Effector CD4-positive, alpha-beta T cell (primary cell): ENCODE results near the gene CCNG2.

Experiments used
- DNase-seq: peaks from one replicate; pipeline ENCODE4 v3.0.0-alpha.2; 2020

CCNG2 gene

DNA sequence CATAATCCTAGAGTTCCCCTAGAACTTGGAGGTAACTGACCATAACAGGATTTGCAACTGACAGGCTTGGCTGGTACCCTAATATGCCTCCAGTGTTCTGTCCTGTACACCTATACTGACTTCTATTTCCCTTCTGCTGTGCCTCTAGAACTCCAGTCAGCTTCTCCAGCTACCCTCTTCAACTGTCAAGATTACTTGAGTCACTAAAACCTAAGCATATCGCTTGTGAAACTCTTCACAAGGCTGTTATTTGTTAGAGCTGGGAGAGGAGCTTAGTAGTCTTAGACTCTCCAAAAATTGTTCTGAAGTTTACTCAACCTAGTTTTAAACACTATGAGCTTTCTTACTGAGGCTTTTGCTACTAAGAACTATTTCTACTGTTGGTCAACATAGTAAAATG is 52.0 kb downstream of the CCNG2 start:
- no peak for DNase-seq

DNA sequence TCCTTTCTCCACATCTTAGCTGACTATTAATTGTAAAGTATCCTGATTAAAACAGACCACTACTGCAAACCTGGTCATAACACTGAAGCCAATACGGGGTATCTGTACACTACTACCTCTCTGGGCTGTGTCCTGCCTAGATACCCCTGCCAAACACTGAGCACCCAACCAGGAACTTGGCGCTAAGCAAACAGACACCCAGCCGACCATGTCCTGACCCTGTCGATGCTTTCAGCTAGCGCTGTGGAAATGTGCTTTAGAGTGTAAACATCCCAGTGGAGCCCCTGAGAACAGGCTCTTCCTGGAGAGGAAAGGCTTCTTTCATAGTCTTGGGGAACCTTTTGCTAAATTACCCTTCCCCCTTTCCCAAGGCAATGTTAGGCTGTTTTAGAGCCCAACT is 52.9 kb downstream of the CCNG2 start:
- DNase-seq = no peak

DNA sequence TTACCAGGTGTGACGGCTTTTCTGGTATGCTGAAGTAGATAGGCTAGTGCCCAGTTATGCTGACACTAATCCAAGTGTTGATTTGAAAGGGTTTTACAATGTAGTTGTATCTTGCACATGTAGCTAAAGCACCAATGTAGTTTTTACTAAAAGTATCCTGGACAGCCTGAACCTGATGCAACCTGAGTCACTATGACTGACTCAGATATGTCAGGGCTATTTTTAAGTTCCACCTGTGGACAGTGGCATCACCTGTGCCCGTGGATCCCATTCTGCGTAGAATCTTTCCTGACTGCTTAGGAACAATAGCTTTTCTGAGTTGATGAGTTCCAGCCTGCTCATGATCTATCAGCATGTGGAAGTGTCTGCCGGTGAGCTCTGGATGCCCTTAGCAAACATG is 58.1 kb downstream of the CCNG2 start:
- DNase-seq = no peak

DNA sequence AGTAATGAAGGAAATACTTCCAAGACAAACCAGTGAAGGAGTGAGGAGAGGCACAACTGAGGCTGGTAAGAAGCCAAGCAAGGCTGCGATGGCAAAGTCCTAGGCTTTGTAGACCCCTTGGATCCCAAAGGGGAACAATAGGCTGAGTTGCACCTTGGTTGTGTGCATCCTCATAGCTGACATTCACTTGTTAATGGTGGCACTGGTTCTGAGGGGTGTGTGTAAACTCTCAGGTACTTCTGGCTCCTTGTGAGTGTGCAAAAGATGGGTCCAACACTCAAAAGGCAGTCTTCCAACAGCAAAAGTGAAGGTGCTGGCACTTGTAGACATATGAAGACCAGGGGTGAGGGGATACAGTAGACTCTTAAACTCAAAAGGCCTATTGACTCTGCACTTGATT is 60.5 kb downstream of the CCNG2 start:
- no peak for DNase-seq

DNA sequence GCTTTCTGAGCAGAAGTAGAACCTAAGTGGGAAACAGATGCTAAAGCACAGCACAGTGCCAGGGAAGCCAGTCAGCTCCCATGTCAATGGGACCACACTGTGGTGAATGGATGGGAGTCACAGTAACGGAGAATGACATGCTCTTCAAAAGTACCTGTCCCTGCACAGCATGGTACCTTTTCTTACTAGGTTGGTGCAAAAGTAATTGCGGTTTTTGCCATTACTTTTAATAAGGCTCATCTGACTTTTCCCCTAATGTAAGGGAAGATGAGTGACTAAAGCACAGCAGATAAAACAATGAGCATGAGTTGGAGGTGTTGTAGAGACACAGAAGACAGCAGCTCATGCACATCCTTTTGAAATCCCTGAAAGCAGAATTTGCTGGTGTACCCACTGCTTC is 62.3 kb downstream of the CCNG2 start:
- DNase-seq = no peak
